Measurements from ENCODE around the gene DDX11.
"Not testable (repeated sequence)": the region's sequence is repeated elsewhere in the genome, so short reads cannot be mapped to it uniquely, and the experiment has no call there.

GRCh38 chr12:31076150-31076549 lies 2.5 kb downstream of the DDX11 start:
- TF ChIP-seq POLR2AphosphoS5 (IDR thresholded peaks at IDR 0.05); CTCF (IDR thresholded peaks at IDR 0.05; ENCODE audit: poor library complexity, severe bottlenecking); EZH2 (IDR thresholded peaks at IDR 0.05; ENCODE audit: borderline replicate concordance, insufficient read depth, low read length, poor library complexity, severe bottlenecking): not testable (repeated sequence)

All from neural cell (in vitro differentiated cells).